Liver (tissue), 9 donors: Measurements from ENCODE around the gene RETSAT. TPM values are rescaled to one million over a fixed set of nuclear protein-coding genes. Genes with fewer than 3 reads are reported as not detected.

Experiments used
- DNase-seq: peaks from one replicate; pipeline ENCODE4 v3.0.0-alpha.2; 2017; ENCODE audit warnings: low spot score
- H3K27ac ChIP-seq, 2 donors: one replicate each; pipeline ENCODE4 v1.7.0; 2013; ENCODE audit warnings: inconsistent platforms in 2 of 2, low read length in 2 of 2, control low read depth in 1 of 2, low read depth in 1 of 2, mild to moderate bottlenecking in 1 of 2
- H3K27me3 ChIP-seq, 4 donors: one replicate each; pipeline versions ENCODE4 v1.6.1 to v1.7.0; 2013; ENCODE audit warnings: low read length in 3 of 4, inconsistent platforms in 1 of 4, mild to moderate bottlenecking in 1 of 4, moderate library complexity in 1 of 4; ENCODE audit not compliant: control insufficient read depth in 4 of 4, insufficient read depth in 4 of 4
- H3K36me3 ChIP-seq, 4 donors: one replicate each; pipeline versions ENCODE4 v1.6.1 to v1.7.0; 2013; ENCODE audit warnings: low read length in 3 of 4, mild to moderate bottlenecking in 3 of 4, low read depth in 1 of 4, moderate library complexity in 1 of 4; ENCODE audit not compliant: control insufficient read depth in 4 of 4, insufficient read depth in 3 of 4
- H3K4me1 ChIP-seq, 4 donors: one replicate each; pipeline versions ENCODE4 v1.6.1 to v1.7.0; 2013; ENCODE audit warnings: low read length in 3 of 4, mild to moderate bottlenecking in 3 of 4, moderate library complexity in 1 of 4; ENCODE audit not compliant: control insufficient read depth in 4 of 4, insufficient read depth in 4 of 4
- H3K4me3 ChIP-seq, 3 donors: one replicate each; pipeline versions ENCODE4 v1.6.1 to v1.7.0; 2013; ENCODE audit warnings: low read length in 3 of 3, control low read depth in 1 of 3, low read depth in 1 of 3, mild to moderate bottlenecking in 1 of 3
- H3K9ac ChIP-seq, 2 donors: one replicate each; pipeline ENCODE4 v1.7.0; 2013; ENCODE audit warnings: low read length in 2 of 2, mild to moderate bottlenecking in 2 of 2, moderate library complexity in 2 of 2, control low read depth in 1 of 2, low read depth in 1 of 2
- H3K9me3 ChIP-seq, 4 donors: one replicate each; pipeline versions ENCODE4 v1.6.1 to v1.7.0; 2013; ENCODE audit warnings: low read length in 3 of 4; ENCODE audit not compliant: control insufficient read depth in 4 of 4
- ATF3 ChIP-seq: IDR thresholded peaks from 2 replicates; pipeline ENCODE4 v1.6.1; 2016; ENCODE audit warnings: antibody characterized with exemption
- EGR1 ChIP-seq, 2 donors: IDR thresholded peaks; 2 replicates each; pipeline ENCODE4 v1.6.1; 2016 to 2018; ENCODE audit warnings: antibody characterized with exemption in 2 of 2, low read depth in 2 of 2
- FOXA1 ChIP-seq: IDR thresholded peaks from 2 replicates; pipeline ENCODE4 v1.6.1; 2016; ENCODE audit warnings: antibody characterized with exemption
- FOXA2 ChIP-seq: IDR thresholded peaks from 2 replicates; pipeline ENCODE4 v1.6.1; 2016; ENCODE audit warnings: antibody characterized with exemption
- GABPA ChIP-seq, 2 donors: IDR thresholded peaks in 1 of 2; conservative IDR thresholded peaks in 1 of 2; 2 replicates each; pipeline ENCODE4 v1.6.1; 2016; ENCODE audit warnings: antibody characterized with exemption in 2 of 2, mild to moderate bottlenecking in 1 of 2, moderate library complexity in 1 of 2
- HNF4A ChIP-seq, 2 donors: conservative IDR thresholded peaks; 2 replicates each; pipeline ENCODE4 v1.6.1; 2016; ENCODE audit warnings: antibody characterized with exemption in 2 of 2, mild to moderate bottlenecking in 2 of 2
- HNF4G ChIP-seq: IDR thresholded peaks from 2 replicates; pipeline ENCODE4 v1.6.1; 2016; ENCODE audit warnings: antibody characterized with exemption
- JUND ChIP-seq, 2 donors: IDR thresholded peaks; 2 replicates each; pipeline ENCODE4 v1.6.1; 2016; ENCODE audit warnings: antibody characterized with exemption in 2 of 2
- NR2F2 ChIP-seq: IDR thresholded peaks from 2 replicates; pipeline ENCODE4 v1.6.1; 2016; ENCODE audit warnings: antibody characterized with exemption
- RAD21 ChIP-seq, 2 donors: IDR thresholded peaks; 2 replicates each; pipeline ENCODE4 v1.6.1; 2016; ENCODE audit warnings: antibody characterized with exemption in 2 of 2, mild to moderate bottlenecking in 2 of 2
- RXRA ChIP-seq, 2 donors: IDR thresholded peaks; 2 replicates each; pipeline ENCODE4 v1.6.1; 2017 to 2018; ENCODE audit warnings: antibody characterized with exemption in 2 of 2, mild to moderate bottlenecking in 1 of 2
- SP1 ChIP-seq: IDR thresholded peaks from 2 replicates; pipeline ENCODE4 v1.6.1; 2018; ENCODE audit warnings: antibody characterized with exemption, mild to moderate bottlenecking
- TAF1 ChIP-seq: conservative IDR thresholded peaks from 2 replicates; pipeline ENCODE4 v1.6.1; 2016; ENCODE audit warnings: antibody characterized with exemption, mild to moderate bottlenecking
- YY1 ChIP-seq: IDR thresholded peaks from 2 replicates; pipeline ENCODE4 v1.6.1; 2016; ENCODE audit warnings: antibody characterized with exemption, mild to moderate bottlenecking
- ZBTB33 ChIP-seq: IDR thresholded peaks from 2 replicates; pipeline ENCODE4 v1.6.1; 2016; ENCODE audit warnings: antibody characterized with exemption
- WGBS: extraction: QIAGEN DNeasy Blood & Tissue Kit; methylation state at CpG from one replicate; pipeline ENCODE4 v1.1.7; 2013; 5-methylcytosine and 5-hydroxymethylcytosine counted together
- polyA plus RNA-seq, 2 donors: library from polyadenylated mRNA; stranded (reverse) in 1 of 2; unstranded in 1 of 2; fragments of 200-250 nt in 1 of 2; fragments of >200 nt in 1 of 2; fragmentation: Nextera tagmentation in 1 of 2; extraction: Ambion mirVana in 1 of 2; gene quantifications; one replicate each; pipeline versions ENCODE4 v1.2.1 to v1.2.3, GENCODE V29; 2013 to 2015
- total RNA-seq, 2 donors: library from RNA; depleted of rRNA; stranded (reverse); fragments of >200 nt; gene quantifications; one replicate each; pipeline ENCODE4 v1.2.3, GENCODE V29; 2014
- TF ChIP-seq, protein P1 (sequence below): fragments of 150-350 bp; IDR thresholded peaks from 2 replicates; pipeline ENCODE4 v1.5.1; 2017; ENCODE audit warnings: improper control_type of control experiment, low read depth, low read length; ENCODE audit not compliant: missing input control
- TF ChIP-seq, protein P2 (sequence below): IDR thresholded peaks from 2 replicates; pipeline ENCODE4 v1.6.1; 2016; ENCODE audit warnings: antibody characterized with exemption
- TF ChIP-seq, protein P3 (sequence below): IDR thresholded peaks from 2 replicates; pipeline ENCODE4 v1.6.1; 2016; ENCODE audit warnings: antibody characterized with exemption, mild to moderate bottlenecking
- donor health status: healthy.
- donor health status: healthy.
- donor health status: healthy.
- donor health status: healthy.
- donor health status: healthy.

Gene RETSAT
- 100 to 1,000 TPM in 1 of 2 donors, 10 to 100 TPM in 1; 58.5 to 101 TPM for total RNA-seq
- 10 to 100 TPM; 22.8 to 82.9 TPM for polyA plus RNA-seq

DNA sequence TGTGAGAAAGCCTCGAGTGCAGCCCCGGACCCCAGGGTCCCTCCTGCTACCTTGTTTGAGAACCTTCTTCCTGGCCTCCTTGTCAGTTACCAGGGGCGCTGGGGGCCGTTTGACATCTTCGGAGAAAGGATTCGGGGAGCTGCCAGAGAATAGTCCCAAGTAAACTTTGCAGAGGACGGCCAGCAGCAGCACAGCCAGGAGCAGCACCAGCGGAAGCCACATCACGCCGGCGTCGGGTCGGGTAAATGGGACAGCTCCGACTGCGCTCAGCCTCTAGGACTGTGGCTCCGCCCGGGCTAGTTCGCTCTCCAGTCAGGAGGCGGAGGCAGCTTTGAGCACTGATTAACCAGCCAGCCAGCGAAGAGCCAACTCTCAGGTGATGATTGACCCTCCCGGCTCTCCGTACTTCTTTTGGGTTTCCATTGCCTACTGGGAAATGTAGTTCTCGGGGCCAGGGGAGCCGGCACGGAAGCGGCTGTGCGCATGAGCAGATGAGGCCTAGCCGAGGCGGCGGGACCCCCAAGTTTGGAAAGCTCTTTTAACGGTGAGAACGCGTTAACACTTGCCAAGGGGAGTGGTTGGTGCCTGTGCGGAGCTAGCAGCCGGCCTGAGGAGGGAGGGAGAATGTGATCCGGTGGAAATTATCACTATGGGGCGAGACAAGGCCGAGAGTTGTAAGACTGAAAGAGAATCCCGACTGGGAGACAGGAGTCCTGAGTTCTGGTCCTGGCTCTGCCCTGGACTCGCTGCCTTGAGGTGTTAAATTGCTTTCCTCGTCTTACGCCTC lies at the start of gene RETSAT, which contains the start of gene ELMOD3:
TSS of gene RETSAT (minus strand) at position 243 of the 787 bp plus-strand sequence. CDS start at position 222, 21 bp downstream.
TSS of gene ELMOD3 (plus strand) at position 484 of the 787 bp plus-strand sequence. CDS start 2,430 bp downstream, outside the sequence.
- Histone ChIP-seq H3K27me3 (no peaks in the 10 kb centered on the region), H3K4me3 (peak within 1 kb of the TSS; percentile 68 to 86 (median 83)), H3K36me3 (peaks cover 3 to 29% (median 22%) of the 10 kb centered on the region in 4 donors), H3K4me1 (peaks cover 6 to 24% (median 16%) of the 10 kb centered on the region in 4 donors), H3K9ac (peak within 1 kb of the TSS; percentile 70 to 92), H3K27ac (peak within 1 kb of the TSS; percentile 73 to 85), H3K9me3 (no peaks in the 10 kb centered on the region)
- WGBS = under 1% methylated on average over 42 of the region's 42 CpGs
- TF ChIP-seq ATF3 (peak; percentile 29), EGR1 (IDR thresholded peaks at IDR 0.05; ENCODE audit: low read depth in 2 of 2) (peak in 1 of 2 donors; percentile 58), FOXA2 (no peak), YY1 (peak; percentile 85), RXRA (IDR thresholded peaks at IDR 0.05) (peak; percentile 44 to 48), HNF4G (no peak), RAD21 (IDR thresholded peaks at IDR 0.05) (peak; percentile 50 to 64), TAF1 (peak; percentile 100), SP1 (peak; percentile 88), ZBTB33 (peak; percentile 97), FOXA1 (peak; percentile 72), JUND (IDR thresholded peaks at IDR 0.05) (peak; percentile 34 to 41), GABPA (IDR thresholded peaks at IDR 0.05 in 1 of 2, conservative IDR thresholded peaks at IDR 0.05 in 1 of 2) (peak in 1 of 2 donors; percentile 69), NR2F2 (peak; percentile 15), HNF4A (conservative IDR thresholded peaks at IDR 0.05) (no peak)
- TF ChIP-seq, protein P1, sequence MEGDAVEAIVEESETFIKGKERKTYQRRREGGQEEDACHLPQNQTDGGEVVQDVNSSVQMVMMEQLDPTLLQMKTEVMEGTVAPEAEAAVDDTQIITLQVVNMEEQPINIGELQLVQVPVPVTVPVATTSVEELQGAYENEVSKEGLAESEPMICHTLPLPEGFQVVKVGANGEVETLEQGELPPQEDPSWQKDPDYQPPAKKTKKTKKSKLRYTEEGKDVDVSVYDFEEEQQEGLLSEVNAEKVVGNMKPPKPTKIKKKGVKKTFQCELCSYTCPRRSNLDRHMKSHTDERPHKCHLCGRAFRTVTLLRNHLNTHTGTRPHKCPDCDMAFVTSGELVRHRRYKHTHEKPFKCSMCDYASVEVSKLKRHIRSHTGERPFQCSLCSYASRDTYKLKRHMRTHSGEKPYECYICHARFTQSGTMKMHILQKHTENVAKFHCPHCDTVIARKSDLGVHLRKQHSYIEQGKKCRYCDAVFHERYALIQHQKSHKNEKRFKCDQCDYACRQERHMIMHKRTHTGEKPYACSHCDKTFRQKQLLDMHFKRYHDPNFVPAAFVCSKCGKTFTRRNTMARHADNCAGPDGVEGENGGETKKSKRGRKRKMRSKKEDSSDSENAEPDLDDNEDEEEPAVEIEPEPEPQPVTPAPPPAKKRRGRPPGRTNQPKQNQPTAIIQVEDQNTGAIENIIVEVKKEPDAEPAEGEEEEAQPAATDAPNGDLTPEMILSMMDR = no peak
- TF ChIP-seq, protein P2, sequence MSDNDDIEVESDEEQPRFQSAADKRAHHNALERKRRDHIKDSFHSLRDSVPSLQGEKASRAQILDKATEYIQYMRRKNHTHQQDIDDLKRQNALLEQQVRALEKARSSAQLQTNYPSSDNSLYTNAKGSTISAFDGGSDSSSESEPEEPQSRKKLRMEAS = peak; percentile 11
- TF ChIP-seq, protein P3, sequence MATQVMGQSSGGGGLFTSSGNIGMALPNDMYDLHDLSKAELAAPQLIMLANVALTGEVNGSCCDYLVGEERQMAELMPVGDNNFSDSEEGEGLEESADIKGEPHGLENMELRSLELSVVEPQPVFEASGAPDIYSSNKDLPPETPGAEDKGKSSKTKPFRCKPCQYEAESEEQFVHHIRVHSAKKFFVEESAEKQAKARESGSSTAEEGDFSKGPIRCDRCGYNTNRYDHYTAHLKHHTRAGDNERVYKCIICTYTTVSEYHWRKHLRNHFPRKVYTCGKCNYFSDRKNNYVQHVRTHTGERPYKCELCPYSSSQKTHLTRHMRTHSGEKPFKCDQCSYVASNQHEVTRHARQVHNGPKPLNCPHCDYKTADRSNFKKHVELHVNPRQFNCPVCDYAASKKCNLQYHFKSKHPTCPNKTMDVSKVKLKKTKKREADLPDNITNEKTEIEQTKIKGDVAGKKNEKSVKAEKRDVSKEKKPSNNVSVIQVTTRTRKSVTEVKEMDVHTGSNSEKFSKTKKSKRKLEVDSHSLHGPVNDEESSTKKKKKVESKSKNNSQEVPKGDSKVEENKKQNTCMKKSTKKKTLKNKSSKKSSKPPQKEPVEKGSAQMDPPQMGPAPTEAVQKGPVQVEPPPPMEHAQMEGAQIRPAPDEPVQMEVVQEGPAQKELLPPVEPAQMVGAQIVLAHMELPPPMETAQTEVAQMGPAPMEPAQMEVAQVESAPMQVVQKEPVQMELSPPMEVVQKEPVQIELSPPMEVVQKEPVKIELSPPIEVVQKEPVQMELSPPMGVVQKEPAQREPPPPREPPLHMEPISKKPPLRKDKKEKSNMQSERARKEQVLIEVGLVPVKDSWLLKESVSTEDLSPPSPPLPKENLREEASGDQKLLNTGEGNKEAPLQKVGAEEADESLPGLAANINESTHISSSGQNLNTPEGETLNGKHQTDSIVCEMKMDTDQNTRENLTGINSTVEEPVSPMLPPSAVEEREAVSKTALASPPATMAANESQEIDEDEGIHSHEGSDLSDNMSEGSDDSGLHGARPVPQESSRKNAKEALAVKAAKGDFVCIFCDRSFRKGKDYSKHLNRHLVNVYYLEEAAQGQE = peak; percentile 96
- DNase-seq = peak; percentile 91
